HG03378 (cell line): ENCODE measurements around the gene FMO2.

ENCODE experiments used
- ATAC-seq: cut with Tn5 transposase; IDR thresholded peaks from one replicate; pipeline ENCODE4 v1.9.1; 2021; ENCODE audit warnings: mild to moderate bottlenecking, moderate library complexity; ENCODE audit not compliant: unreplicated experiment

FMO2 gene

DNA sequence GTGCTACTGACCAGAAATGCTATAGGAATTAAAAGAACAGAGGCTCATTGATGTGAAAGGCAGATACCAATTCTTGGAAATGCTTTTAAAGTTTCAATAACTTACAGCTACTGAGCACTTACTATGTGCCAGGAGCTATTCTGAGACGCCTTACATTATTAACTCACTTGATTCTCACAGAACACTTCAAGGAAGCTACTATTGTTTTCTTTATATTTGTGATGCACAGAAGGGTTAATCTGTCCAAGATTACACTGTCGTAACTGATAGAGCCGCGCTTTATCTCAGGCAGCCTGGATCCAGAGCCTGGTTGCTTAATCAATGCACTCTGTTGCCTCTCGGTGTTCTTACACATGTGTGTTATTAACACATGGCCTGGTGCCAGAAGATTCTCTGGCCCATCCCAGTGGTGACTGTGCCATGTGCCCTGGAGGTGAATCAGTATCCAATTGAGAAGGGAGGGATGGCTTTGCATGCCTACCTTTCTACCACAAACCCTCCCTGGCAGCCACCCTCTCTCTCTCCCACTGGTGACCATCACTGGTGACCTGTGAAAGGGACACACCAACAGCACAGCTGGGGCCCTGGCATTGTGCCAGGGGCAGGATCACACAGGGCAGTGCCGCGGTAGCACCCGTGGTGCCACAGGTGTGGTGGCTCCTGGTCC lies 72.0 kb downstream of the FMO2 start:
- no peak for ATAC-seq

DNA sequence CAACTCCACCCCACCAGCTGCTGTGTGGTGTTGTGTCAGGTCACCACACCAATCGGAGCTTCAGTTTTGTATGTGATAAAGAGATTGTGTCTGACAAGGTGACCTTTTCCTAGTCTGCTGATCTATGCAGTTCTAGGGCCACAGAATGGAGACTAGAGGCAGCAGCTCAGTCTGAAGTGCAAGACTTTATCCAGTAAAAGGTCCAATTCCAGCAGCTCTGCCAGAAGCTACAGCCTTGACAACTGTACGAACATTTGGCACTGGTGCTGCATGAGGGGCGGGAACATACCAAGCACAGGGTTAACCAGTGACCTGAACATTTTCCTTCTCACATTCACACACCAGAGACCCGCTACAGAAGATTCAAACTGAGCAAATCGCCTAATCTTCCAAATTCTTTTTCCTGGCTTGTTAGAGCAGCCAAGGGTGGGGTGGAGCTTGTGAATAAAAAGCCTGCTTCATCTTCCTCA lies 72.5 kb downstream of the FMO2 start:
- no peak for ATAC-seq

DNA sequence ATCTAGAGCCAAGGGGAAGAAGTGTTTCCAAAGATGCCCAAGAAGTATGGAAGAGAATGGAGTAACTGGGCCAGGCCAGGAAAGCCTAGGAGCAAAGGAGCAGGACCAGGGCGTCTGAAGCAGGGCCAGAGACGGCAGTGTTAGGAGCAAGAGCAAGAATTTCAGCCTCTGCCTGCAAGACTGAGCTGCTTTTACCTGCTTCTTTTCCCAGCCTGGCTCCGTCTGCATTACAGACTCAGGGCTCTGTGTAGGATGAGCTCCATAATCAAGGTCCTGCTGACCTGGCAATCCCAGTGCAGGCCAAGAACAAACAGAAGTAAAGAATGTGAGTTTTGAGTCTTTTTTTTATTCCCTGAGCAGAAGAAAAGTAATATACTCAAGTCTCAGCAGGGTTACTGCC lies 73.3 kb downstream of the FMO2 start:
- no peak for ATAC-seq

DNA sequence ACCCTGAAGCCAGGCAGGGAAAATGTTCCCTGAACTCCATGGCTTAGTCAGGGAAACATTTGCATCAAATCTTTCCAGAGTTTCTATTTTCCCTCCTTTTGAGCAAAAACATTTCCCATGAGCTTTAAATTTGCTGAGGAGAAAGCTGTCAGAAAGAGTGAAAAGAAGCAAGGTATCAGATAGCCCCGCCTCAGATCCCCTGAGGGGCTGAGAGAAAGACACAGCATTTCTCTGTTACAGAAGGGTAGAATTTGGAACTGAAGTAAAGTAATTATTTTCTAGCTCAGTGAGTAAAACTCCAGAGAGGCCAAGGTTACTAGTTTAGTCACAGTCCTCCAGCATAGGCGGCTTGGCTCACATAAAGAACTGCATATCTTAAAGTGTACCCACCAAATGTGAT lies 73.8 kb downstream of the FMO2 start:
- no peak for ATAC-seq
